SW480 (cell line): ENCODE results near the gene EPHX1.
"Not testable (repeated sequence)": the region's sequence is repeated elsewhere in the genome, so short reads cannot be mapped to it uniquely, and the experiment has no call there.

ENCODE experiments used
- DNase-seq: peaks from one replicate; pipeline ENCODE4 v3.0.0-alpha.2; 2016; ENCODE audit warnings: low spot score

EPHX1 gene

DNA sequence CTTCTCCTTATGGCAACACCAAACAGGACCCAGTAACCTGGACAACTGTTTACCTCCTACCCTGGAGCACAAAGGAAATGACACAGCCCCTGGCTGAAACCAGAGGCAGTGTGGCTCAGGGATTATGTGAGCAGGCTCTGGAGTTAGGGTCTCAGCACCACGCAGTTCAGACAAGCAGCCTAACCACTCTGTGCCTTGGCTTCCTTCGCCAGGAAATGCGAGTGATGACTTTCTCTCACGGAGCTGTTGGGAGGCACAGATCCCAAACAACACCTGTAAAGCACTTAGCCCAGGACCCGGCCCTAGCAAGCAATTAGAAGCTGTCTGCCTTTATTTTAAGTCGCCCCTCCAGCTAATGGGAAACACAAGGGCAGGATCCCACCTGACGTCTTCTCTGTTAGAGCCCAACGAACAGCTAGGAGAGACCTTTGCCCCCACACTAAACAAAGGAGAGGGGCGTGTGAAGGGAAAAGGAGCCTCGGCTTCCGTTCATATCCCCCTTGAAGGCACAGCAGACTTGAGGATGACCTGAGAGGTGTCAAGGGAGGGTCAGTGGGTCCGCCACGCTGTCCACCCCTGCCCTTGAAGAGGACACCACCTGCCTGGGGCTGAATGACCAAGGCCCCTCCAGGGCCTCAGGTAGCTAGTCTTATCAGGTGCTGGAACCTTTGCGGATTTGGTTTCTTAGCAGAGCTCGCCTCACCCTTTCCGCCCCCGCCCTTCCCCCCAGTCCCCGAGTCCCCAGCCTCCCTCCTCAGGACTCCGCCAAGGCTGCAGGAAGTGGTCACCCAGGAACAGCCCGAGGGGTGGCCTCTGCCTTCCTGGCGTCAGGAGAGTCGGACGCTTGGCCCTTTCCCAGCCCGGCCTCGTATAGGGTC, 71.4 kb downstream of the EPHX1 start:
- no peak for DNase-seq

DNA sequence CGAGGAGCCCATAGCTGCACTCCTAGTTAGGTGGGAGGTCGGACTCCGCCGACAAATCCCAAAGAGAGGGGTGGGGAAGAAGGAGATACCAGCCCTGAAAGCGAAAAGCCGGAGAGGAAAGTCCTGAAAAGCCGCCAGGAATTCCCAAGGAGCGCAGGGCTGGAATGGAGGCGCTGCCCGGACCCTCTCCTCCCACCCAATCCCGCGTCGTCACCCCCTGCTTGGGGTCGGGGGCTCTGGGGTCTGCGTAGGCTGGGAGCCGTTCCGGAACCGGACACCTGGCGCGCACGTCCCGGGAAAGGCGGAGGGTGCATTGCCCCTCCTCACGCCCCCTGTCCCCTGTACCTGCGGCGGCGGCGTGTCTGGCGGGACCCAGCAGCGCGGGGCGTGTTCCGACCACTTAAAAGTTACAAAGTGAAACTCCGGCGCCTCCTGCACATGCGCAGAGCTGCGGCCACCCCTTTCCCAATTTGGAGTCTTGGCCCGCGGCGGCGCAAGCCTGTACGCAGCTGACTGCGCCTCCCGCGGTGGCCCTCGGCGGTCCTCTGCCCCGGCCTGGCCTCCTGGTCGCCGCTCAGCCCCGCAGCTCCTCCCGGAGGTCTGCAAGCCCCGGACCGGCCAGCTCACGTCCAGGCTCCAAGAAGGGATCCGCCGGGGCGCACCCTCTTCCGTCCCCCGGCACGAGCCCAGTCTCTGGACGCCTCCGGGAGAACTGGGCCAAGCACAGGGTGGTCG, 72.2 kb downstream of the EPHX1 start, which contains the start of gene TMEM63A:
TMEM63A (minus strand) TSS at position 422 of the 735 bp plus-strand sequence. CDS start 4,800 bp downstream, outside the sequence.
- DNase-seq: peak; percentile 84

DNA sequence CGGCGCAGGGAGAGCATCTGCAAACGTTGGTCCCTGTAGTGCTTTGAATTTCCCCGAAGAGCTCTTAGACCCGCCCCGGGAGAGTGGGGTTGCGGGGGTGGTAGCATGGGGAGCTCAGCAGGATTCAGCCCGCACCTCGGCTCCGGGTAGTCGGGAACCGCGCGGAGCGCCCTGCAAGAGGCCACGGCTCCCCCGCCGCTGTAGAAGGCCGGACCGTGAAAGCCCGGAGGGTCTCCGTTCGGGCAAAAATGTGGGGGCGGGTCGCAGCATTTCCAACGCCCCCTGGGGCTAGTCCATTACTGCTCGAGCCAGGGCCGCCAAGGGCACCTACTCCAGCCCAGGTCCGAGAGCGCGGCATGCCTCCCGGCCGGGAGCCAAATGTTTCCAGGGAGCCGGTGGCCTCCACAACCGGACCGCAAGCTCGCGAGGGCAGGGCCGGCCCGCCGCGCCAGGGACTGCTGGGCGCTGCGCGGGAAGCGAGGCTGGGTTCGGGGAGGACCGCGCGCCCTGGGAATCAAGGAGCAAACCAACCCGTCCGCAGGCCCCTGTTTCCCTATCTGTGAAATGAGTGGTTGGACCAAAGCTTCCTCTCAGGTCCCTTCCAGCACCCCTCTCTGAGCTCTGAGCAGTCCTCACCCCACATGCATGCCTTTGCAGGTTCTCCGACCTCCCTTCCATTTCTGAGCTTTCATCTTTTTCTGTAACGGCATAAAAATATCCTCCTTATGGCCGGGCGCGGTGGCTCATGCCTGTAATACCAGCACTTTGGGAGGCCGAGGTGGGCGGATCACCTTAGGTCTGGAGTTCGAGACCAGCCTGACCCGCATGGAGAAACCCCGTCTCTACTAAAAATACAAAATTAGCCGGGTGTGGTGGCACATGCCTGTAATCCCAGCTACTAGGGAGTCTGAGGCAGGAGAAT, 73.0 kb downstream of the EPHX1 start:
- DNase-seq: peak; percentile 55

DNA sequence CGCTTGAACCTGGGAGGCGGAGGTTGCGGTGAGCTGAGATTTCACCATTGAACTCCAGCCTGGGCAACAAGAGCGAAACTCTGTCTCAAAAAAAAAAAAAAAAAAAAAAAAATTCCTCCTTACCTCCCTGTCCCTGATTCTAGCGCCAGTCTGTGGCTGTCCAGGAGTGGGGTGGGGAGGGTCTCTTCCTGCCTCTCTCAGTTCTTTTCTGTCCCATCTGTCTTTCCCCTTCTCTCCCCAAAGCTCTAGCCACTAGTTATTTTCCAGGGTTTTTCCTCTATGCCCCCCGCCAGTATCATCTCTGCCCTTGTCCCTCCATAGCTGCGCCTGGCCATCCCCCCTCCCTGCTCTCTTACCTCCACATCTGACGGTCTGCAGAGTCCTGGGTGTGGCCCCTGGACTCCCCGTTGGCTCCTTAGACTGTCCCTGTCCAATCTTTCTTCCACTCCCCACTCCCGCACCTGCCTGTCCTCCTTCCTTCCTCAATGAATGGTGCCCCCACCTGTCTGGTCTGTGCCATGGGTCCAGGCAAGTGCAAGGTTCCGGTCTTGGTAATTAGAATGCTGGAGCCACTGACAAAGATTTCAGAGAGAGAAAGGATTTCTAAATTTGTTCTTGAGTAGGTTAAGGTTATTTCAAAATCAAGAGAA, 73.8 kb downstream of the EPHX1 start:
- DNase-seq: no peak

DNA sequence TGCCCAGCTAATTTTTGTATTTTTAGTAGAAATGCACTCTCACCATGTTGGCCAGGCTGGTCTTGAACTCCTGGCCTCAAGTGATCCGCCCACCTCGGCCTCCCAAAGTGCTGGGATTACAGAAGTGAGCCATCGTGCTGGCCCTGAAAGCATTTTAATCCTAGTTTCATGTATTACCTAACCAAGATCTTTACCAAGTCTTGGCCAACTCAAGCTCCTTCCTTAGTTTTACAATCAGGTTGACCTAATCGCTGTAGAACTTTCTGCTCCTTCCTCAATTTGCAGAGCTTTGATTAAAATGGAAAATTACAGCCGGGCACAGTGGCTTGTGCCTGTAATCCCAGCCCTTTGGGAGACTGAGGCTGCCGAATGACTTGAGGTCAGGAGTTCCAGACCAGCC, 75.4 kb downstream of the EPHX1 start:
- DNase-seq: no peak

DNA sequence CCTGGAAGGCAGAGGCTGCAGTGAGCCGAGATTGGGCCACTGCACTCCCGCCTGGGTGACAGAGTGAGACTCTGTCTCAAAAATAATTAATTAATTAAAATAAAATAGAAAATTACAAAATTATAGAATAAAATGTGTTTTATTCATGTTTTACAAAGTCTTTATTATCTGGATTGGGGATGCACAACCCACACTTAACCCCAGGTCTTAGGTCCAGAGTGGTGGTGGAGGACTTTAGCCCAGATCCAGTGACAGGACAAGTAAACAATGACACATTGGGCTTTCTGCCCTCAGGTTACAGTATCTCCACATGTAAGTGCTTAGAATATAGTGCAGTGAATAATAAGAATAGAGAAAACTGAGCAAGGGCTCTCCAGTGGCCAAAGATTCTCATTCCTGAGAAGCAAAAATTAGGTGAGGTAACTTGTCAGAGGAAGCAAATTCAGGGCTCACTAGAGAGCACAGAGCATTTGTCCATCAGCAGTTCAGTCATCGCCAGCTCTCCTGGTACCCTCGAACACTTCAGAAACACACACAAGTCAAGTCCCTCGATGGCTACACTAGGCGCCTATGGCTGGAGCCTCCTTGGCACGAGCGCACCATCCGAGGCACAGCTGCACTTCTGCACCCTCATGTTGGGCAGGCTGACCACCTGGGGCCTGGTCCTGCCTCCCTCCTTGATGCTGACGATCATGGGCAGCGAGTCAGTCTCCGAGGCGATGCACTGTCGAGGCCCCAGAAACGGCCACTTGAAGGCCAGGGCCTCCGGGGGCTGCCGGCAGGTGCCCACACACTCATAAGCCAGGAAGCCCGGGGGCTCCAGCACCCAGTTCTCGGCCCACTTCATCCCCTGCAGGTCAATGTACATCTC, 76.5 kb downstream of the EPHX1 start:
- DNase-seq: no peak

DNA sequence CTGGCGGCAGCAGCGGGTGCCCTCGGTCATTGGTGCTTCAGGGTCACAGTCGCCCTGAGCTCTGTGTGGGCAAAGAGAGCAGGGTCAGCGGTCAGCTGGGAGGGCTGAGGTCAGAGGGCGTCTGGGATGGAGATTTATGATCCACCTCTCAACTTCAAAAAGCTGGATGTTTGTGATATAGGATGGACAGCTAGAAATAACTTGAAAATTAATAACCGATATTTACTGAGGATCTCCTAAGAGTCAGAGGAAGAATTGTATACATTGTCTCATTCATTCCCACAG, 77.0 kb downstream of the EPHX1 start:
- no peak for DNase-seq

GRCh38 chr1:225887554-225888288, 77.8 kb downstream of the EPHX1 start:
- not testable (repeated sequence) for DNase-seq

DNA sequence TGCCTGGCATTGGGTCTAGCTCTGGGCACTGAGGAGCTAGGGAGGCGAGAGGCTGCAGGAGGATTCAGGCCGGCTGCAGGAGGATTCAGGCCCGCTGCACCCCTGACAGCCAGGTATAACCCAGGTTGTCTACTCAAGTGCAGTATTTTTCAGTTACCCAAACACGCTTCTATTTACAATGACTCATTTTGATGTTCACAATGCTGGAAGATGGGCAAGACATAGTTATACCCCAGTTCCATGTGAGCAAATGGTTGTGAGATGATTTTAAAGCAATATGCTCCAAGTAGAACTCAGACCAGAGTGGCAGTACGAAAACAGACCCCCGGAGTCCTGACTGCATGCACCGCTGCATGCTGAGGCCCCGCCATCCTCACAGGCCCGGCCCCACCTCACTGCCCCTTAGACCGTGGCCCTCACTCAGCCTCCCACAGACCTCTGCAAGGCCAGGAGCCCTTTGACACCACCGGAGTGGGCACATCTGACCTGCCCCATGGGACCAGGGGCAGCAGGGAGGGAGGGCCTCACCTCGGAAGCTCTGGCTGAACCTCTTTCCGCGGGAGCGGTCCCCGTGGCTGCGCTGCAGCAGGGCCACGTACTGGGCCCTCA, 78.5 kb downstream of the EPHX1 start:
- no peak for DNase-seq

GRCh38 chr1:225888898-225889601, 79.1 kb downstream of the EPHX1 start, which contains the start of gene LEFTY1:
LEFTY1 (minus strand) TSS chr1:225889146; CDS start chr1:225889066, 80 bp downstream.
- DNase-seq: no peak

GRCh38 chr1:225889743-225890142, 79.8 kb downstream of the EPHX1 start:
- no peak for DNase-seq

GRCh38 chr1:225890346-225891228, 80.7 kb downstream of the EPHX1 start:
- no peak for DNase-seq

- peak; percentile 69 for DNase-seq
Measured at GRCh38 chr1:225891229-225891972, 81.5 kb downstream of the EPHX1 start.

GRCh38 chr1:225892307-225892706, 82.4 kb downstream of the EPHX1 start:
- no peak for DNase-seq
